Upper lobe of left lung (tissue), 6 donors: Measurements from ENCODE around the gene FER. TPM values are rescaled to one million over a fixed set of nuclear protein-coding genes. Genes with fewer than 3 reads are reported as not detected.
A peak's percentile ranks its signal among the peaks of the same experiment; 100 is the strongest.

Experiments
- ATAC-seq, 2 donors: fragments of 200-7000 bp; cut with Tn5 transposase; one replicate each; pipeline ENCODE4 v1.9.1; 2022; ENCODE audit warnings: mild to moderate bottlenecking in 2 of 2, moderate library complexity in 2 of 2; ENCODE audit not compliant: low FRiP score in 2 of 2
- DNase-seq, 2 donors: peaks; one replicate each; pipeline ENCODE4 v3.0.0-alpha.2; 2019 to 2020
- H3K27ac ChIP-seq, 4 donors: fragments of 200-600 bp; sonication (generic); one replicate each; pipeline ENCODE4 v1.5.1; 2016 to 2019
- H3K27me3 ChIP-seq, 4 donors: fragments of 200-600 bp; sonication (generic); one replicate each; pipeline ENCODE4 v1.5.1; 2017 to 2019
- H3K36me3 ChIP-seq, 4 donors: fragments of 200-600 bp; sonication (generic); one replicate each; pipeline ENCODE4 v1.5.1; 2016 to 2019
- H3K4me1 ChIP-seq, 4 donors: fragments of 200-600 bp; sonication (generic); one replicate each; pipeline ENCODE4 v1.5.1; 2018 to 2019
- H3K4me3 ChIP-seq, 4 donors: fragments of 200-600 bp; sonication (generic); one replicate each; pipeline ENCODE4 v1.5.1; 2017 to 2019; ENCODE audit warnings: mild to moderate bottlenecking in 2 of 4, moderate library complexity in 1 of 4
- H3K9me3 ChIP-seq, 4 donors: fragments of 200-600 bp; sonication (generic); one replicate each; pipeline ENCODE4 v1.5.1; 2018 to 2019
- CTCF ChIP-seq, 6 experiments: fragments of 450-650 bp in 4 of 6; fragments of 200-600 bp in 2 of 6; sonication (generic) in 2 of 6; IDR thresholded peaks; one replicate each; pipeline ENCODE4 v1.5.1; 2016 to 2019; ENCODE audit warnings: antibody characterized with exemption in 6 of 6
- EP300 ChIP-seq, 4 donors: sonication (generic); formaldehyde crosslinking; IDR thresholded peaks; one replicate each; pipeline ENCODE4 v1.5.1; 2017; ENCODE audit warnings: antibody characterized with exemption in 4 of 4, control low read depth in 2 of 4
- POLR2A ChIP-seq, 4 donors: fragments of 450-650 bp; IDR thresholded peaks; one replicate each; pipeline ENCODE4 v1.5.1; 2016 to 2017; ENCODE audit warnings: antibody characterized with exemption in 4 of 4, mild to moderate bottlenecking in 2 of 4
- POLR2AphosphoS5 ChIP-seq, 2 donors: sonication (generic); formaldehyde crosslinking; IDR thresholded peaks; one replicate each; pipeline ENCODE4 v1.5.1; 2017; ENCODE audit warnings: antibody characterized with exemption in 2 of 2
- WGBS, 2 donors: methylation state at CpG; one replicate each; pipeline ENCODE4 v1.1.5; 2017 to 2018; 5-methylcytosine and 5-hydroxymethylcytosine counted together
- total RNA-seq, 6 donors: library from RNA; depleted of rRNA in 4 of 6; stranded (reverse); fragments of >200 nt in 4 of 6; gene quantifications; one replicate each; pipeline versions ENCODE4 v1.1.0 to v1.2.1, GENCODE V29; 2016 to 2021
- donor health status: DM: no; HTN: no; CAD: no; lungs with moderate emphysema.
- donor health status: DM: no; HTN: yes; CAD: no; lungs with severe emphysema.

Gene FER
- total RNA-seq, 6 donors from 2014 or later = 17.6 to 55.5 (median 27.9) TPM

- Histone ChIP-seq H3K27ac (no peak overlapping the region), H3K4me3 (no peak overlapping the region), H3K36me3 (no peaks in the 10 kb centered on the region), H3K4me1 (peaks cover 0 to 4% (median 1%) of the 10 kb centered on the region in 4 donors), H3K9me3 (no peaks in the 10 kb centered on the region), H3K27me3 (no peaks in the 10 kb centered on the region)
- ATAC-seq = no peak
- TF ChIP-seq POLR2A (IDR thresholded peaks at IDR 0.05) = no peak
- no peak for TF ChIP-seq CTCF (IDR thresholded peaks at IDR 0.05)
- no peak for TF ChIP-seq POLR2AphosphoS5 (IDR thresholded peaks at IDR 0.05)
- TF ChIP-seq EP300 (IDR thresholded peaks at IDR 0.05) = no peak
- no peak for DNase-seq
- WGBS, 2 donors = 87 to 93% methylated on average over 2 of the region's 2 CpGs
These were observed 353.3 kb downstream of the FER start for GRCh38 chr5:109100971-109101370.

- H3K4me1 ChIP-seq = peaks cover 0 to 6% (median 1%) of the 10 kb centered on the region in 4 donors
- DNase-seq (no peak), ATAC-seq (no peak)
- H3K27ac ChIP-seq = no peak overlapping the region
- H3K9me3 ChIP-seq = no peaks in the 10 kb centered on the region
- WGBS, 2 donors = 89% methylated on average over 4 of the region's 4 CpGs
- no peaks in the 10 kb centered on the region for H3K27me3 ChIP-seq
- TF ChIP-seq CTCF (IDR thresholded peaks at IDR 0.05) (no peak), POLR2A (IDR thresholded peaks at IDR 0.05) (no peak), EP300 (IDR thresholded peaks at IDR 0.05) (no peak), POLR2AphosphoS5 (IDR thresholded peaks at IDR 0.05) (no peak)
- no peak overlapping the region for H3K4me3 ChIP-seq
- no peaks in the 10 kb centered on the region for H3K36me3 ChIP-seq
These were observed 354.5 kb downstream of the FER start for GRCh38 chr5:109102096-109102690.

GRCh38 chr5:109105631-109106267 is 358.1 kb downstream of the FER start:
- WGBS, 2 donors = 38 to 64% methylated on average over 5 of the region's 5 CpGs
- Histone ChIP-seq H3K9me3 (no peaks in the 10 kb centered on the region), H3K4me1 (peaks cover 0 to 6% (median 1%) of the 10 kb centered on the region in 4 donors), H3K4me3 (no peak overlapping the region), H3K27ac (peak overlapping the region in 1 of 4 donors; percentile 39), H3K27me3 (no peaks in the 10 kb centered on the region), H3K36me3 (no peaks in the 10 kb centered on the region)
- no peak for TF ChIP-seq EP300 (IDR thresholded peaks at IDR 0.05)
- no peak for TF ChIP-seq POLR2A (IDR thresholded peaks at IDR 0.05)
- TF ChIP-seq POLR2AphosphoS5 (IDR thresholded peaks at IDR 0.05) = no peak
- no peak for TF ChIP-seq CTCF (IDR thresholded peaks at IDR 0.05)
- ATAC-seq = peak in 1 of 2 donors; percentile 88
- no peak for DNase-seq

- Histone ChIP-seq H3K4me3 (no peak overlapping the region), H3K4me1 (no peaks in the 10 kb centered on the region), H3K27ac (no peak overlapping the region), H3K27me3 (no peaks in the 10 kb centered on the region), H3K36me3 (no peaks in the 10 kb centered on the region), H3K9me3 (no peaks in the 10 kb centered on the region)
- ATAC-seq (no peak), DNase-seq (no peak)
- TF ChIP-seq POLR2AphosphoS5 (IDR thresholded peaks at IDR 0.05) (no peak), CTCF (IDR thresholded peaks at IDR 0.05) (no peak), EP300 (IDR thresholded peaks at IDR 0.05) (no peak), POLR2A (IDR thresholded peaks at IDR 0.05) (no peak)
- WGBS, 2 donors = 94 to 96% methylated on average over 2 of the region's 2 CpGs
These were observed 364.0 kb downstream of the FER start for GRCh38 chr5:109111680-109112079.

GRCh38 chr5:109113608-109114007 is 365.9 kb downstream of the FER start:
- no peak for DNase-seq
- WGBS, 2 donors = 97% methylated on average over 3 of the region's 3 CpGs
- Histone ChIP-seq H3K9me3 (no peaks in the 10 kb centered on the region), H3K4me3 (no peak overlapping the region), H3K36me3 (no peaks in the 10 kb centered on the region), H3K27me3 (no peaks in the 10 kb centered on the region), H3K4me1 (no peaks in the 10 kb centered on the region), H3K27ac (no peak overlapping the region)
- no peak for ATAC-seq
- no peak for TF ChIP-seq POLR2AphosphoS5 (IDR thresholded peaks at IDR 0.05)
- no peak for TF ChIP-seq POLR2A (IDR thresholded peaks at IDR 0.05)
- no peak for TF ChIP-seq CTCF (IDR thresholded peaks at IDR 0.05)
- no peak for TF ChIP-seq EP300 (IDR thresholded peaks at IDR 0.05)
